PC-9 (cell line): ENCODE data around the gene SRC. TPM values are rescaled to one million over a fixed set of nuclear protein-coding genes. Genes with fewer than 3 reads are reported as not detected.

Source experiments
- BruUV-seq: library from RNA; stranded (reverse); fragments of 400-500 nt; replicated peaks from 2 replicates; lab custom pipeline; 2021; lab: Mats Ljungman, UMichigan
- CTCF ChIA-PET: fragments of 300-600 bp; sonication (Branson Sonifier 250); formaldehyde crosslinking; loops from one replicate; lab custom pipeline; 2022; ENCODE audit warnings: antibody characterized with exemption; lab: Charles Lee
- POLR2A ChIA-PET: fragments of 300-600 bp; sonication (Branson Sonifier 250); formaldehyde crosslinking; loops from one replicate; lab custom pipeline; 2022; ENCODE audit warnings: antibody characterized with exemption; ENCODE audit not compliant: unreplicated experiment; lab: Charles Lee
- DNase-seq, 2 experiments: peaks; one replicate each; pipeline versions ENCODE4 v3.0.0 to v3.0.0-alpha.2; 2015 to 2022; ENCODE audit warnings: mixed read lengths in 1 of 2
- H2AFZ ChIP-seq: fragments of 200-600 bp; sonication (generic); 2 replicates; pipeline ENCODE4 v1.8.1; 2017; ENCODE audit warnings: antibody characterized with exemption
- H3F3A ChIP-seq: fragments of 200-600 bp; sonication (generic); 2 replicates; pipeline ENCODE4 v1.8.1; 2017; ENCODE audit warnings: antibody characterized with exemption, mild to moderate bottlenecking, low read depth; ENCODE audit not compliant: insufficient read depth
- H3K27ac ChIP-seq: fragments of 200-600 bp; sonication (generic); 2 replicates; pipeline ENCODE4 v1.6.1; 2016; ENCODE audit warnings: mixed run types
- H3K27me3 ChIP-seq: fragments of 200-600 bp; sonication (generic); 2 replicates; pipeline ENCODE4 v1.6.1; 2016; ENCODE audit warnings: low read depth, mixed run types; ENCODE audit not compliant: insufficient read depth
- H3K36me3 ChIP-seq: fragments of 200-600 bp; sonication (generic); 2 replicates; pipeline ENCODE4 v1.6.1; 2016; ENCODE audit warnings: low read depth, mixed run types
- H3K4me1 ChIP-seq: fragments of 200-600 bp; sonication (generic); replicated peaks from 2 replicates; pipeline ENCODE4 v1.6.1; 2016; ENCODE audit warnings: mixed run types; ENCODE audit not compliant: insufficient read depth
- H3K4me2 ChIP-seq: fragments of 200-600 bp; sonication (generic); 2 replicates; pipeline ENCODE4 v1.6.1; 2017; ENCODE audit warnings: mixed run types
- H3K4me3 ChIP-seq: fragments of 200-600 bp; sonication (generic); 2 replicates; pipeline ENCODE4 v1.6.1; 2016; ENCODE audit warnings: mixed run types
- H3K79me2 ChIP-seq: fragments of 200-600 bp; sonication (generic); 2 replicates; pipeline ENCODE4 v1.6.1; 2017; ENCODE audit warnings: low read depth, mixed run types
- H3K9me2 ChIP-seq: fragments of 200-600 bp; sonication (generic); 2 replicates; pipeline ENCODE4 v1.8.1; 2017; ENCODE audit warnings: mild to moderate bottlenecking; ENCODE audit not compliant: insufficient read depth
- H3K9me3 ChIP-seq: fragments of 200-600 bp; sonication (generic); 2 replicates; pipeline ENCODE4 v1.8.1; 2016; ENCODE audit warnings: low read depth; ENCODE audit not compliant: insufficient read depth
- H4K20me1 ChIP-seq: fragments of 200-600 bp; sonication (generic); 2 replicates; pipeline ENCODE4 v1.8.1; 2017; ENCODE audit not compliant: insufficient read depth
- CTCF ChIP-seq: fragments of 200-600 bp; sonication (generic); conservative IDR thresholded peaks from 2 replicates; pipeline ENCODE4 v1.6.1; 2017; ENCODE audit warnings: mixed run types, antibody characterized with exemption, mild to moderate bottlenecking, moderate library complexity
- EZH2 ChIP-seq: fragments of 200-600 bp; sonication (generic); IDR thresholded peaks from 2 replicates; pipeline ENCODE4 v1.8.0; 2017; ENCODE audit warnings: antibody characterized with exemption, low read depth
- intact Hi-C: fragments of 100-400 bp; cut with micrococcal nuclease; formaldehyde crosslinking; loops from one replicate; pipeline ENCODE4 v1.10.0; 2022; ENCODE audit not compliant: unreplicated experiment
- total RNA-seq: library from RNA; stranded (reverse); gene quantifications from 2 replicates; pipeline ENCODE4 v1.2.3, GENCODE V29; 2021

SRC gene
- total RNA-seq, 1 experiment from 2014 or later, result 58.4 TPM

GRCh38 chr20:37349517-37350491 lies 3.9 kb downstream of the SRC start:
- H3K9me3 ChIP-seq, result no peaks in the 10 kb centered on the region
- TF ChIP-seq EZH2 (no peak), CTCF (no peak)
- no peak overlapping the region for H2AFZ ChIP-seq
- intact Hi-C loops, result no loop called here
- peaks cover 21% of the 10 kb centered on the region; the same call in 1 of the 2 replicates for H3F3A ChIP-seq
- no peaks in the 10 kb centered on the region for H3K27me3 ChIP-seq
- ChIA-PET CTCF (no interaction called here), POLR2A (no interaction called here)
- H3K36me3 ChIP-seq, result no peaks in the 10 kb centered on the region
- peaks cover 6% of the 10 kb centered on the region for H3K4me1 ChIP-seq
- no peak overlapping the region for H3K27ac ChIP-seq
- no peaks in the 10 kb centered on the region for H3K9me2 ChIP-seq
- DNase-seq, result no peak
- H4K20me1 ChIP-seq, result peaks cover 2% of the 10 kb centered on the region; the same call in 1 of the 2 replicates
- no peak overlapping the region for H3K4me3 ChIP-seq
- BruUV-seq, result no TSS peak
- no peak overlapping the region for H3K4me2 ChIP-seq
- H3K79me2 ChIP-seq, result 0 out of 2 replicates have a peak, but pooled peaks cover 5% of the 10 kb centered on the region

- intact Hi-C loops, result no loop called here
- BruUV-seq, result no TSS peak
- Histone ChIP-seq H4K20me1 (peaks cover 3% of the 10 kb centered on the region; the same call in 1 of the 2 replicates), H3K79me2 (no peaks in the 10 kb centered on the region), H2AFZ (no peak overlapping the region), H3K4me3 (no peak overlapping the region), H3K27ac (no peak overlapping the region), H3K4me2 (no peak overlapping the region), H3K27me3 (no peaks in the 10 kb centered on the region), H3K36me3 (no peaks in the 10 kb centered on the region), H3K9me2 (no peaks in the 10 kb centered on the region), H3F3A (0 out of 2 replicates have a peak, but pooled peaks cover 15% of the 10 kb centered on the region), H3K4me1 (no peaks in the 10 kb centered on the region), H3K9me3 (no peaks in the 10 kb centered on the region)
- ChIA-PET CTCF (interaction anchor here (0.5 kb wide), 1 partner anchor 1120 kb away, joined by 3 read pairs; no protein-coding TSS in a partner anchor), POLR2A (no interaction called here)
- no peak for DNase-seq
- TF ChIP-seq CTCF (no peak), EZH2 (no peak)
These were observed 5.0 kb downstream of the SRC start for GRCh38 chr20:37350649-37351574.
